Smooth muscle cell (in vitro differentiated cells): ENCODE data around the gene COA5. TPM values are rescaled to one million over a fixed set of nuclear protein-coding genes. Genes with fewer than 3 reads are reported as not detected.

Source experiments
- DNase-seq: peaks from one replicate; lab custom pipeline; 2025; ENCODE audit not compliant: unreplicated experiment; lab: John Stamatoyannopoulos, UW
- H2AFZ ChIP-seq: fragments of 200-600 bp; sonication (generic); 2 replicates; pipeline ENCODE4 v1.6.0; 2016; ENCODE audit warnings: antibody characterized with exemption, low read depth, mild to moderate bottlenecking
- H3F3A ChIP-seq: fragments of 200-600 bp; sonication (generic); 2 replicates; pipeline ENCODE4 v1.6.0; 2017; ENCODE audit warnings: antibody characterized with exemption, low read depth
- H3K27ac ChIP-seq: fragments of 200-600 bp; sonication (generic); 2 replicates; pipeline ENCODE4 v1.5.1; 2016; ENCODE audit warnings: low read depth, mild to moderate bottlenecking
- H3K27me3 ChIP-seq: fragments of 200-600 bp; sonication (generic); 2 replicates; pipeline ENCODE4 v1.6.1; 2016; ENCODE audit warnings: low read depth, mild to moderate bottlenecking
- H3K36me3 ChIP-seq: fragments of 200-600 bp; sonication (generic); 2 replicates; pipeline ENCODE4 v1.5.1; 2016; ENCODE audit warnings: low read depth
- H3K4me1 ChIP-seq: fragments of 200-600 bp; sonication (generic); 2 replicates; pipeline ENCODE4 v1.5.1; 2016; ENCODE audit warnings: low read depth
- H3K4me2 ChIP-seq: fragments of 200-600 bp; sonication (generic); 2 replicates; pipeline ENCODE4 v1.6.0; 2016; ENCODE audit warnings: mild to moderate bottlenecking
- H3K4me3 ChIP-seq: fragments of 200-600 bp; sonication (generic); 2 replicates; pipeline ENCODE4 v1.5.1; 2016; ENCODE audit warnings: mild to moderate bottlenecking
- H3K79me2 ChIP-seq: fragments of 200-600 bp; sonication (generic); 2 replicates; pipeline ENCODE4 v1.6.0; 2016; ENCODE audit warnings: low read depth, mild to moderate bottlenecking
- H3K9ac ChIP-seq: fragments of 200-600 bp; sonication (generic); 2 replicates; pipeline ENCODE4 v1.6.0; 2016; ENCODE audit warnings: low read depth
- H3K9me3 ChIP-seq: fragments of 200-600 bp; sonication (generic); replicated peaks from 2 replicates; pipeline ENCODE4 v1.5.1; 2016; ENCODE audit warnings: low read depth
- H4K20me1 ChIP-seq: fragments of 200-600 bp; sonication (generic); 2 replicates; pipeline ENCODE4 v1.6.0; 2016; ENCODE audit warnings: low read depth
- WGBS: methylation state at CpG from one replicate; pipeline ENCODE4 v1.1.7; 2016; ENCODE audit warnings: low lambda C conversion rate; 5-methylcytosine and 5-hydroxymethylcytosine counted together
- polyA plus RNA-seq: library from polyadenylated mRNA; unstranded; fragments of >200 nt; fragmentation: Nextera tagmentation; extraction: Ambion mirVana; gene quantifications from 2 replicates; pipeline ENCODE4 v1.2.1, GENCODE V29; 2016
- total RNA-seq: library from RNA; depleted of rRNA; stranded (reverse); fragments of >200 nt; gene quantifications from 2 replicates; pipeline ENCODE4 v1.2.3, GENCODE V29; 2014
- TF ChIP-seq, protein P1 (sequence below): fragments of 200-600 bp; sonication (generic); IDR thresholded peaks from 2 replicates; pipeline ENCODE4 v1.5.1; 2017; ENCODE audit warnings: borderline replicate concordance, mild to moderate bottlenecking, antibody characterized with exemption; ENCODE audit not compliant: insufficient read depth, poor library complexity, severe bottlenecking

COA5 gene
- total and polyA plus RNA-seq, 2 experiments from 2014 or later: 20.1 to 27.8 TPM

DNA sequence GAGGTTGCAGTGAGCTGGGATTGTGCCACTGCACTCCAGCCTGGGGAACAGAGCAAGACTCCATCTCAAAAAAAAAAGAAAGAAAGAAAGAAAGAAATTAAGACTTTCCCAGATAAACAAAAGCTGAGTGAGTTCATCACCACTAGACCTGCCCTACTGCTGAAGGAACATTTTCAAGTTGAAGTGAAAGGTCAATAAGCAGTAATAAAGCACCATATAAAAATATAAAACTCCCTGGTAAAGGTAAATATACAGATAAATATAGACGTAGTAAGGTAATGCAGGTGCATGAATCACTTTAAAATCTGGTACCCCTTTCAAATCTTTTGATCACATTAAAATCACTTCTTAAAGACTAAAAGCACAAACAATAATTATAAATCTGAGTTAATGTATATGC, 42.7 kb upstream of the COA5 start:
- TF ChIP-seq, protein P1, sequence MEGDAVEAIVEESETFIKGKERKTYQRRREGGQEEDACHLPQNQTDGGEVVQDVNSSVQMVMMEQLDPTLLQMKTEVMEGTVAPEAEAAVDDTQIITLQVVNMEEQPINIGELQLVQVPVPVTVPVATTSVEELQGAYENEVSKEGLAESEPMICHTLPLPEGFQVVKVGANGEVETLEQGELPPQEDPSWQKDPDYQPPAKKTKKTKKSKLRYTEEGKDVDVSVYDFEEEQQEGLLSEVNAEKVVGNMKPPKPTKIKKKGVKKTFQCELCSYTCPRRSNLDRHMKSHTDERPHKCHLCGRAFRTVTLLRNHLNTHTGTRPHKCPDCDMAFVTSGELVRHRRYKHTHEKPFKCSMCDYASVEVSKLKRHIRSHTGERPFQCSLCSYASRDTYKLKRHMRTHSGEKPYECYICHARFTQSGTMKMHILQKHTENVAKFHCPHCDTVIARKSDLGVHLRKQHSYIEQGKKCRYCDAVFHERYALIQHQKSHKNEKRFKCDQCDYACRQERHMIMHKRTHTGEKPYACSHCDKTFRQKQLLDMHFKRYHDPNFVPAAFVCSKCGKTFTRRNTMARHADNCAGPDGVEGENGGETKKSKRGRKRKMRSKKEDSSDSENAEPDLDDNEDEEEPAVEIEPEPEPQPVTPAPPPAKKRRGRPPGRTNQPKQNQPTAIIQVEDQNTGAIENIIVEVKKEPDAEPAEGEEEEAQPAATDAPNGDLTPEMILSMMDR: no peak
- 93% methylated on average over 1 of the region's 1 CpG for WGBS

DNA sequence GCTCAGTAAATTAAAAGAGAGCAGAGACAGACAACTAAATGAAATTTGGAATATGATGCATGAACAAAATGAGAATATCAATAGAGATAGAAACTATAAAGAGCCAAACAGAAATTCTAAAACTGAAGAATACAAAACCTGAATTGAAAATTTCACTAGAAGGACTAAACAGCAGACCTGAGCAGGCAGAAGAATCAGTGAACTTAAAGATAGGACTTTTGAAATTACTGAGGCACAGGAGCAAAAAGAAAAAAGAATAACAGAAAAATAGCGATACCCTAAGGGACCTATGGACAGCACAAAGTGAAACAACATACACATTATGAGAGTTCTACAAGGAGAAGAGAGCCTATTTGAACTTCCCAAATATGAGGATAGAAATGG, 41.7 kb upstream of the COA5 start:
- Histone ChIP-seq H3K36me3 (no peaks in the 10 kb centered on the region), H3K9ac (no peak overlapping the region), H2AFZ (no peak overlapping the region), H3K27ac (no peak overlapping the region), H3K4me3 (no peak overlapping the region), H3K27me3 (no peaks in the 10 kb centered on the region), H3K4me2 (no peak overlapping the region), H3K9me3 (no peaks in the 10 kb centered on the region), H3K79me2 (no peaks in the 10 kb centered on the region), H3F3A (no peaks in the 10 kb centered on the region), H4K20me1 (no peaks in the 10 kb centered on the region), H3K4me1 (no peaks in the 10 kb centered on the region)
- DNase-seq: no peak
- TF ChIP-seq, protein P1: no peak
- WGBS: 100% methylated on average over 1 of the region's 1 CpG

More for the DNA sequence above, 42.7 kb upstream of the COA5 start:
- no peaks in the 10 kb centered on the region for H3K9me3 ChIP-seq
- no peaks in the 10 kb centered on the region for H3K27me3 ChIP-seq
- no peak overlapping the region for H3K4me3 ChIP-seq
- H3F3A ChIP-seq: no peaks in the 10 kb centered on the region
- H3K36me3 ChIP-seq: no peaks in the 10 kb centered on the region
- no peak overlapping the region for H3K9ac ChIP-seq
- no peaks in the 10 kb centered on the region for H4K20me1 ChIP-seq
- no peak for DNase-seq
- H3K79me2 ChIP-seq: no peaks in the 10 kb centered on the region
- no peak overlapping the region for H2AFZ ChIP-seq
- no peaks in the 10 kb centered on the region for H3K4me1 ChIP-seq
- H3K27ac ChIP-seq: no peak overlapping the region
- no peak overlapping the region for H3K4me2 ChIP-seq

DNA sequence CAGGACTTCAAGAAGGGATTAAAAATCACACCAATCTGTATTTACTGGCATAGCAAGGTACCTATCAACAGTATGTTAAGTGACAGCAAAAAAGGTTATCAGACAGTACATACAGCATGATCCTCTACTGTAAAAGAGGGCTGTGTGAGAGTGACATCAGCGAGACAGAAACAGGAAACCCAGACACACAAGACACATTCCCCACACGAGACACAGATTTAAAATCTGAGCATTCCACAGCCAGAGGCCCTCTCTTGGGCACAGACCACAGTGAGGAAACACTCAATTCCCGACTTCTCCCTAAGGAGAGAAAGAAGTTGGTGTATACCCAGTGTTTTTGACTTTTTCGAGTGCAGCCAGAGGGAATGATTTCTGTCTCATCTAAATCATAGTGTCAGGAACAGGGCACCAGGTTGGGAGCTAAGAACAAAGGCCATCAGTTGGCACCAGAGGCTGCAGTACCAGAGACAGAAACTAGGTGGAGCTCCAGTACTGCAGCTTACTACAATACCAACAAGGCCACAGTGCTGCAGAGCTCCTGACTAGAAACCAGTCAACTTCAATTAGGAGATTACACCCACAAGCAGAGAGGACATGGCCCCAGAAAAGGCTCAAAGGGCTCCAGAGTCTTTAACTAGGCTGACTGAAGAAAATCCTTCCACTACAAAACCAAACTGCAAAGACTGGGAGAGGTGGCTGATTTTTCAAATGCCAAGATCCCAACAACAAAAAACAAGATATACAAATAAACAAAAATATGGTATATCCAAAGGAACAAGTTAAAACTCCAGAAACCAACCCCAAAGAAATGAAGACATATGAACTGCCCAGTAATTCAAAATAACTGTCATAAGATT, 41.1 kb upstream of the COA5 start:
- Histone ChIP-seq H3K27ac (peak overlapping the region; percentile 53), H3K9ac (peak overlapping the region; percentile 6), H3K4me2 (peak overlapping the region; percentile 47), H2AFZ (peak overlapping the region; percentile 81), H3F3A (no peaks in the 10 kb centered on the region), H3K4me1 (no peaks in the 10 kb centered on the region), H3K27me3 (no peaks in the 10 kb centered on the region), H3K36me3 (no peaks in the 10 kb centered on the region), H3K4me3 (no peak overlapping the region), H3K9me3 (no peaks in the 10 kb centered on the region), H4K20me1 (no peaks in the 10 kb centered on the region), H3K79me2 (no peaks in the 10 kb centered on the region)
- DNase-seq: peak; percentile 35
- TF ChIP-seq, protein P1: peak; percentile 99
- 7% methylated on average over 4 of the region's 4 CpGs for WGBS

DNA sequence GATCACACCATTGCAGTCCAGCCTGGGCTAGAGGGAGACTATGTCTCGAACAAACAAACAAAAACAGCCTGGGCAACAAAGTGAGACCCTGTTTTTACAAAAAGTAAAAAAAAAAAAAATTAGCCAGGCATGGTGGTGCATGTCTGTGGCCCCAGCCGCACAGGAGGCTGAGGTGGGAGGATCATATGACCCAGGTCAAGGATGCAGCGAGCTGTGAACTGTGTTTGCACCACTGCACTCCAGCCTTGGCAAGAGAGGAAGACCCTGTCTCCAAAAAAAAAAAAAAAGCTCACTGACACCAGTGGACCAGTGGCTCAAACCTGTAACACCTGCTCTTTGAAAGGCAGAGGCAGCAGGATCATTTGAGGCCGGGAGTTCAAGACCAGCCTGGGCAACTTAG, 40.1 kb upstream of the COA5 start:
- Histone ChIP-seq H3K36me3 (no peaks in the 10 kb centered on the region), H3K4me3 (no peak overlapping the region), H3K9ac (no peak overlapping the region), H3K27me3 (no peaks in the 10 kb centered on the region), H3F3A (no peaks in the 10 kb centered on the region), H3K27ac (peak overlapping the region; percentile 53), H3K9me3 (no peaks in the 10 kb centered on the region), H3K4me1 (no peaks in the 10 kb centered on the region), H3K4me2 (no peak overlapping the region), H2AFZ (peak overlapping the region; percentile 81), H3K79me2 (no peaks in the 10 kb centered on the region), H4K20me1 (no peaks in the 10 kb centered on the region)
- DNase-seq: no peak
- 96% methylated on average over 4 of the region's 4 CpGs for WGBS
- TF ChIP-seq, protein P1: no peak
